GM23338 (cell line): ENCODE results near the gene ARID1B.

ENCODE experiments used
- CREB1 ChIP-seq: fragments of 250-450 bp; sonication (Bioruptor Pico); IDR thresholded peaks from 2 replicates; pipeline ENCODE4 v1.5.0; 2020; ENCODE audit warnings: low read depth, mild to moderate bottlenecking, moderate library complexity
- EZH2 ChIP-seq: fragments of 200-600 bp; sonication (generic); IDR thresholded peaks from one replicate; pipeline ENCODE4 v1.8.0; 2017; ENCODE audit warnings: antibody characterized with exemption, mild to moderate bottlenecking, low read depth; ENCODE audit not compliant: unreplicated experiment
- EZH2phosphoT487 ChIP-seq: fragments of 200-600 bp; sonication (generic); IDR thresholded peaks from one replicate; pipeline ENCODE4 v1.8.1; 2018; ENCODE audit warnings: antibody characterized with exemption; ENCODE audit not compliant: unreplicated experiment
- JUNB ChIP-seq: IDR thresholded peaks from one replicate; pipeline ENCODE4 v1.6.1; 2016; ENCODE audit warnings: antibody characterized with exemption; ENCODE audit not compliant: unreplicated experiment
- NANOG ChIP-seq: IDR thresholded peaks from 2 replicates; pipeline ENCODE4 v1.6.1; 2016; ENCODE audit warnings: antibody characterized with exemption, borderline replicate concordance
- POLR2AphosphoS5 ChIP-seq: IDR thresholded peaks from 2 replicates; pipeline ENCODE4 v1.6.1; 2016; ENCODE audit warnings: antibody characterized with exemption, low read depth
- STAT1 ChIP-seq: IDR thresholded peaks from one replicate; pipeline ENCODE4 v1.6.1; 2016; ENCODE audit warnings: antibody characterized with exemption; ENCODE audit not compliant: unreplicated experiment
- ZNF114 ChIP-seq: fragments of 250-450 bp; sonication (Bioruptor Pico); IDR thresholded peaks from 2 replicates; pipeline ENCODE4 v1.5.0; 2020; ENCODE audit warnings: mild to moderate bottlenecking, moderate library complexity
- ZNF331 ChIP-seq: fragments of 250-450 bp; sonication (Bioruptor Pico); IDR thresholded peaks from 2 replicates; pipeline ENCODE4 v1.5.0; 2020; ENCODE audit warnings: low read depth, mild to moderate bottlenecking, moderate library complexity
- TF ChIP-seq, protein P1 (sequence below), 2 experiments: fragments of 200-600 bp in 1 of 2; sonication (generic) in 1 of 2; conservative IDR thresholded peaks; 2 replicates each; pipeline versions ENCODE4 v1.5.1 to v1.6.1; 2016 to 2017; ENCODE audit warnings: antibody characterized with exemption in 2 of 2, low read depth in 2 of 2, mild to moderate bottlenecking in 2 of 2, moderate library complexity in 1 of 2
- TF ChIP-seq, protein P2 (sequence below): fragments of 250-450 bp; sonication (Bioruptor Pico); IDR thresholded peaks from 2 replicates; pipeline ENCODE4 v1.5.0; 2020; ENCODE audit warnings: mild to moderate bottlenecking, moderate library complexity
- TF ChIP-seq, protein P3 (sequence below): IDR thresholded peaks from one replicate; pipeline ENCODE4 v1.6.1; 2018; ENCODE audit warnings: antibody characterized with exemption; ENCODE audit not compliant: unreplicated experiment
- TF ChIP-seq, protein P4 (sequence below): IDR thresholded peaks from 2 replicates; pipeline ENCODE4 v1.6.1; 2016; ENCODE audit warnings: antibody characterized with exemption

DNA sequence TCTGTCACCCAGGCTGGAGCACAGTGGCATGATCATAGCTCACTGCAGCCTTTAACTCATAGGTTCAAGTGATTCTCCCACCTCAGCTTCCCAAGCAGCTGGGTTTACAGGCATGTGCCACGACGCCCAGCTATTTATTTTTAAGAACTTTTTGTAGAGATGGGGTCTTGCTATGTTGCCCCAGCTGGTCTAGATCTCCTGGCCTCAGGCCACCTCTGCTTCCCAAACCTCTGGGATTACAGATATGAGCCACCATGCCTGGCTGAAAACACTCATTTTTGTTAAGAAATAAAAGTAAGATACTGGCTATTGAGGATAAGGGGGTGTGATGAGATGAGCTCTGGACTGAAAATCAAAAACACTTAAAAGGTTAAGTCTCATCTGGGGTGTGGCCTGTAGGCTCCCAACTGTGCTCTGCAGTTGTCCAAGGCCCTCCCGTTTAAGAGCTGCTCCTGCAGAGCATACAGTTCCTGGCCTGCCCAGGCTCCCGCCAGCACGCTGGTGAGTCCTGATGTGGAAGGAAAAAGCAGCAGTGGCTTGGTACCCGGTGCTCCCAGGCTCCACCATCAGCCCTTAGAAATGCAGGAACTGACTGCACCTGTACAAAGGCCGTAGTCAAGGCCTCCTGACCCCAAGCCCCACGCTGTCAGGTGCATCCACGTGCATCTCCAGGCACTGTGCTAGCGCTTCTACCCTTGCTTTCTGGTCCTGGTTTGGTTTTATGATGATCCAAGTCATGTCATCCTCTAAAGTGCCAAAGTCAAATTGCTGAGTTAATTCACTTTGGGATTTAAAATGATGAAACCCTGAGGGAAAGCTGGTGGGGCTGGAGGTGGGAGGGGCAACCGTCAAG lies 434.7 kb downstream of the ARID1B start:
- TF ChIP-seq, protein P1, sequence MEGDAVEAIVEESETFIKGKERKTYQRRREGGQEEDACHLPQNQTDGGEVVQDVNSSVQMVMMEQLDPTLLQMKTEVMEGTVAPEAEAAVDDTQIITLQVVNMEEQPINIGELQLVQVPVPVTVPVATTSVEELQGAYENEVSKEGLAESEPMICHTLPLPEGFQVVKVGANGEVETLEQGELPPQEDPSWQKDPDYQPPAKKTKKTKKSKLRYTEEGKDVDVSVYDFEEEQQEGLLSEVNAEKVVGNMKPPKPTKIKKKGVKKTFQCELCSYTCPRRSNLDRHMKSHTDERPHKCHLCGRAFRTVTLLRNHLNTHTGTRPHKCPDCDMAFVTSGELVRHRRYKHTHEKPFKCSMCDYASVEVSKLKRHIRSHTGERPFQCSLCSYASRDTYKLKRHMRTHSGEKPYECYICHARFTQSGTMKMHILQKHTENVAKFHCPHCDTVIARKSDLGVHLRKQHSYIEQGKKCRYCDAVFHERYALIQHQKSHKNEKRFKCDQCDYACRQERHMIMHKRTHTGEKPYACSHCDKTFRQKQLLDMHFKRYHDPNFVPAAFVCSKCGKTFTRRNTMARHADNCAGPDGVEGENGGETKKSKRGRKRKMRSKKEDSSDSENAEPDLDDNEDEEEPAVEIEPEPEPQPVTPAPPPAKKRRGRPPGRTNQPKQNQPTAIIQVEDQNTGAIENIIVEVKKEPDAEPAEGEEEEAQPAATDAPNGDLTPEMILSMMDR (conservative IDR thresholded peaks at IDR 0.05; ENCODE audit: low read depth in 2 of 2) = no peak
- TF ChIP-seq JUNB = no peak
- TF ChIP-seq, protein P2, sequence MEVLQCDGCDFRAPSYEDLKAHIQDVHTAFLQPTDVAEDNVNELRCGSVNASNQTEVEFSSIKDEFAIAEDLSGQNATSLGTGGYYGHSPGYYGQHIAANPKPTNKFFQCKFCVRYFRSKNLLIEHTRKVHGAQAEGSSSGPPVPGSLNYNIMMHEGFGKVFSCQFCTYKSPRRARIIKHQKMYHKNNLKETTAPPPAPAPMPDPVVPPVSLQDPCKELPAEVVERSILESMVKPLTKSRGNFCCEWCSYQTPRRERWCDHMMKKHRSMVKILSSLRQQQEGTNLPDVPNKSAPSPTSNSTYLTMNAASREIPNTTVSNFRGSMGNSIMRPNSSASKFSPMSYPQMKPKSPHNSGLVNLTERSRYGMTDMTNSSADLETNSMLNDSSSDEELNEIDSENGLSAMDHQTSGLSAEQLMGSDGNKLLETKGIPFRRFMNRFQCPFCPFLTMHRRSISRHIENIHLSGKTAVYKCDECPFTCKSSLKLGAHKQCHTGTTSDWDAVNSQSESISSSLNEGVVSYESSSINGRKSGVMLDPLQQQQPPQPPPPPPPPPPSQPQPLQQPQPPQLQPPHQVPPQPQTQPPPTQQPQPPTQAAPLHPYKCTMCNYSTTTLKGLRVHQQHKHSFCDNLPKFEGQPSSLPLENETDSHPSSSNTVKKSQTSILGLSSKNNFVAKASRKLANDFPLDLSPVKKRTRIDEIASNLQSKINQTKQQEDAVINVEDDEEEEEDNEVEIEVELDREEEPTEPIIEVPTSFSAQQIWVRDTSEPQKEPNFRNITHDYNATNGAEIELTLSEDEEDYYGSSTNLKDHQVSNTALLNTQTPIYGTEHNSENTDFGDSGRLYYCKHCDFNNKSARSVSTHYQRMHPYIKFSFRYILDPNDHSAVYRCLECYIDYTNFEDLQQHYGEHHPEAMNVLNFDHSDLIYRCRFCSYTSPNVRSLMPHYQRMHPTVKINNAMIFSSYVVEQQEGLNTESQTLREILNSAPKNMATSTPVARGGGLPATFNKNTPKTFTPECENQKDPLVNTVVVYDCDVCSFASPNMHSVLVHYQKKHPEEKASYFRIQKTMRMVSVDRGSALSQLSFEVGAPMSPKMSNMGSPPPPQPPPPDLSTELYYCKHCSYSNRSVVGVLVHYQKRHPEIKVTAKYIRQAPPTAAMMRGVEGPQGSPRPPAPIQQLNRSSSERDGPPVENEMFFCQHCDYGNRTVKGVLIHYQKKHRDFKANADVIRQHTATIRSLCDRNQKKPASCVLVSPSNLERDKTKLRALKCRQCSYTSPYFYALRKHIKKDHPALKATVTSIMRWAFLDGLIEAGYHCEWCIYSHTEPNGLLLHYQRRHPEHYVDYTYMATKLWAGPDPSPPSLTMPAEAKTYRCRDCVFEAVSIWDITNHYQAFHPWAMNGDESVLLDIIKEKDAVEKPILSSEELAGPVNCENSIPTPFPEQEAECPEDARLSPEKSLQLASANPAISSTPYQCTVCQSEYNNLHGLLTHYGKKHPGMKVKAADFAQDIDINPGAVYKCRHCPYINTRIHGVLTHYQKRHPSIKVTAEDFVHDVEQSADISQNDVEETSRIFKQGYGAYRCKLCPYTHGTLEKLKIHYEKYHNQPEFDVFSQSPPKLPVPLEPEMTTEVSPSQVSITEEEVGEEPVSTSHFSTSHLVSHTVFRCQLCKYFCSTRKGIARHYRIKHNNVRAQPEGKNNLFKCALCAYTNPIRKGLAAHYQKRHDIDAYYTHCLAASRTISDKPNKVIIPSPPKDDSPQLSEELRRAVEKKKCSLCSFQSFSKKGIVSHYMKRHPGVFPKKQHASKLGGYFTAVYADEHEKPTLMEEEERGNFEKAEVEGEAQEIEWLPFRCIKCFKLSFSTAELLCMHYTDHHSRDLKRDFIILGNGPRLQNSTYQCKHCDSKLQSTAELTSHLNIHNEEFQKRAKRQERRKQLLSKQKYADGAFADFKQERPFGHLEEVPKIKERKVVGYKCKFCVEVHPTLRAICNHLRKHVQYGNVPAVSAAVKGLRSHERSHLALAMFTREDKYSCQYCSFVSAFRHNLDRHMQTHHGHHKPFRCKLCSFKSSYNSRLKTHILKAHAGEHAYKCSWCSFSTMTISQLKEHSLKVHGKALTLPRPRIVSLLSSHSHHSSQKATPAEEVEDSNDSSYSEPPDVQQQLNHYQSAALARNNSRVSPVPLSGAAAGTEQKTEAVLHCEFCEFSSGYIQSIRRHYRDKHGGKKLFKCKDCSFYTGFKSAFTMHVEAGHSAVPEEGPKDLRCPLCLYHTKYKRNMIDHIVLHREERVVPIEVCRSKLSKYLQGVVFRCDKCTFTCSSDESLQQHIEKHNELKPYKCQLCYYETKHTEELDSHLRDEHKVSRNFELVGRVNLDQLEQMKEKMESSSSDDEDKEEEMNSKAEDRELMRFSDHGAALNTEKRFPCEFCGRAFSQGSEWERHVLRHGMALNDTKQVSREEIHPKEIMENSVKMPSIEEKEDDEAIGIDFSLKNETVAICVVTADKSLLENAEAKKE = no peak
- TF ChIP-seq STAT1 = no peak
- TF ChIP-seq EZH2 = no peak
- no peak for TF ChIP-seq EZH2phosphoT487
- no peak for TF ChIP-seq POLR2AphosphoS5
- TF ChIP-seq, protein P3, sequence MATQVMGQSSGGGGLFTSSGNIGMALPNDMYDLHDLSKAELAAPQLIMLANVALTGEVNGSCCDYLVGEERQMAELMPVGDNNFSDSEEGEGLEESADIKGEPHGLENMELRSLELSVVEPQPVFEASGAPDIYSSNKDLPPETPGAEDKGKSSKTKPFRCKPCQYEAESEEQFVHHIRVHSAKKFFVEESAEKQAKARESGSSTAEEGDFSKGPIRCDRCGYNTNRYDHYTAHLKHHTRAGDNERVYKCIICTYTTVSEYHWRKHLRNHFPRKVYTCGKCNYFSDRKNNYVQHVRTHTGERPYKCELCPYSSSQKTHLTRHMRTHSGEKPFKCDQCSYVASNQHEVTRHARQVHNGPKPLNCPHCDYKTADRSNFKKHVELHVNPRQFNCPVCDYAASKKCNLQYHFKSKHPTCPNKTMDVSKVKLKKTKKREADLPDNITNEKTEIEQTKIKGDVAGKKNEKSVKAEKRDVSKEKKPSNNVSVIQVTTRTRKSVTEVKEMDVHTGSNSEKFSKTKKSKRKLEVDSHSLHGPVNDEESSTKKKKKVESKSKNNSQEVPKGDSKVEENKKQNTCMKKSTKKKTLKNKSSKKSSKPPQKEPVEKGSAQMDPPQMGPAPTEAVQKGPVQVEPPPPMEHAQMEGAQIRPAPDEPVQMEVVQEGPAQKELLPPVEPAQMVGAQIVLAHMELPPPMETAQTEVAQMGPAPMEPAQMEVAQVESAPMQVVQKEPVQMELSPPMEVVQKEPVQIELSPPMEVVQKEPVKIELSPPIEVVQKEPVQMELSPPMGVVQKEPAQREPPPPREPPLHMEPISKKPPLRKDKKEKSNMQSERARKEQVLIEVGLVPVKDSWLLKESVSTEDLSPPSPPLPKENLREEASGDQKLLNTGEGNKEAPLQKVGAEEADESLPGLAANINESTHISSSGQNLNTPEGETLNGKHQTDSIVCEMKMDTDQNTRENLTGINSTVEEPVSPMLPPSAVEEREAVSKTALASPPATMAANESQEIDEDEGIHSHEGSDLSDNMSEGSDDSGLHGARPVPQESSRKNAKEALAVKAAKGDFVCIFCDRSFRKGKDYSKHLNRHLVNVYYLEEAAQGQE = no peak
- no peak for TF ChIP-seq CREB1 (CRISPR knock-in tag)
- TF ChIP-seq, protein P4, sequence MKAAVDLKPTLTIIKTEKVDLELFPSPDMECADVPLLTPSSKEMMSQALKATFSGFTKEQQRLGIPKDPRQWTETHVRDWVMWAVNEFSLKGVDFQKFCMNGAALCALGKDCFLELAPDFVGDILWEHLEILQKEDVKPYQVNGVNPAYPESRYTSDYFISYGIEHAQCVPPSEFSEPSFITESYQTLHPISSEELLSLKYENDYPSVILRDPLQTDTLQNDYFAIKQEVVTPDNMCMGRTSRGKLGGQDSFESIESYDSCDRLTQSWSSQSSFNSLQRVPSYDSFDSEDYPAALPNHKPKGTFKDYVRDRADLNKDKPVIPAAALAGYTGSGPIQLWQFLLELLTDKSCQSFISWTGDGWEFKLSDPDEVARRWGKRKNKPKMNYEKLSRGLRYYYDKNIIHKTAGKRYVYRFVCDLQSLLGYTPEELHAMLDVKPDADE = no peak
- TF ChIP-seq ZNF331 (CRISPR knock-in tag) = no peak
- TF ChIP-seq ZNF114 = no peak
- no peak for TF ChIP-seq NANOG
